ENCODE measurements around the gene RAB27A. TPM values are rescaled to one million over a fixed set of nuclear protein-coding genes. Genes with fewer than 3 reads are reported as not detected.
A peak's percentile ranks its signal among the peaks of the same experiment; 100 is the strongest.

The RAB27A gene
- total and polyA plus RNA-seq, 2 of the 13 experiments (the other 11 are each of a cell fraction or from before 2014, with no cell fraction given), result 3.4 to 8.1 TPM

GRCh38 chr15:55289746-55290527 is at the start of gene RAB27A (continued):
- TF ChIP-seq ZHX2 (IDR thresholded peaks at IDR 0.05; ENCODE audit: low read depth) (no peak), ZHX2 (CRISPR knock-in tag; IDR thresholded peaks at IDR 0.05; ENCODE audit: borderline replicate concordance) (peak; percentile 51; the same call in 1 of the 2 replicates), ARNT2 (CRISPR knock-in tag; IDR thresholded peaks at IDR 0.05; ENCODE audit: low read depth) (peak; percentile 47), TBX2 (CRISPR knock-in tag; IDR thresholded peaks at IDR 0.05; ENCODE audit: borderline replicate concordance) (peak; percentile 61; the same call in 1 of the 2 replicates), ZNF724P (CRISPR knock-in tag; IDR thresholded peaks at IDR 0.05; ENCODE audit: borderline replicate concordance) (no peak; the same call in 1 of the 2 replicates), MAF1 (CRISPR knock-in tag; IDR thresholded peaks at IDR 0.05; ENCODE audit: borderline replicate concordance) (0 out of 2 replicates have a peak, but pooled peaks have one; percentile 27), GABPA (IDR thresholded peaks at IDR 0.05; ENCODE audit: low read depth, low read length) (no peak; the same call in 1 of the 2 replicates), GABPA (CRISPR knock-in tag; IDR thresholded peaks at IDR 0.05; ENCODE audit: low read depth) (peak; percentile 26; the same call in 1 of the 2 replicates), ELF1 (CRISPR knock-in tag; IDR thresholded peaks at IDR 0.05) (0 out of 2 replicates have a peak, but pooled peaks have one; percentile 43), MED8 (CRISPR knock-in tag; IDR thresholded peaks at IDR 0.05; ENCODE audit: insufficient replicate concordance) (no peak), TFDP2 (CRISPR knock-in tag; IDR thresholded peaks at IDR 0.05) (peak; percentile 45), SP5 (CRISPR knock-in tag; IDR thresholded peaks at IDR 0.05; ENCODE audit: borderline replicate concordance, low read depth) (peak; percentile 14; the same call in 1 of the 2 replicates), BORCS8-MEF2B (CRISPR knock-in tag; IDR thresholded peaks at IDR 0.05) (no peak)
- TF ChIP-seq, protein P1, sequence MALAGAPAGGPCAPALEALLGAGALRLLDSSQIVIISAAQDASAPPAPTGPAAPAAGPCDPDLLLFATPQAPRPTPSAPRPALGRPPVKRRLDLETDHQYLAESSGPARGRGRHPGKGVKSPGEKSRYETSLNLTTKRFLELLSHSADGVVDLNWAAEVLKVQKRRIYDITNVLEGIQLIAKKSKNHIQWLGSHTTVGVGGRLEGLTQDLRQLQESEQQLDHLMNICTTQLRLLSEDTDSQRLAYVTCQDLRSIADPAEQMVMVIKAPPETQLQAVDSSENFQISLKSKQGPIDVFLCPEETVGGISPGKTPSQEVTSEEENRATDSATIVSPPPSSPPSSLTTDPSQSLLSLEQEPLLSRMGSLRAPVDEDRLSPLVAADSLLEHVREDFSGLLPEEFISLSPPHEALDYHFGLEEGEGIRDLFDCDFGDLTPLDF (CRISPR knock-in tag; IDR thresholded peaks at IDR 0.05), result 0 out of 2 replicates have a peak, but pooled peaks have one; percentile 38
- TF ChIP-seq, protein P2, sequence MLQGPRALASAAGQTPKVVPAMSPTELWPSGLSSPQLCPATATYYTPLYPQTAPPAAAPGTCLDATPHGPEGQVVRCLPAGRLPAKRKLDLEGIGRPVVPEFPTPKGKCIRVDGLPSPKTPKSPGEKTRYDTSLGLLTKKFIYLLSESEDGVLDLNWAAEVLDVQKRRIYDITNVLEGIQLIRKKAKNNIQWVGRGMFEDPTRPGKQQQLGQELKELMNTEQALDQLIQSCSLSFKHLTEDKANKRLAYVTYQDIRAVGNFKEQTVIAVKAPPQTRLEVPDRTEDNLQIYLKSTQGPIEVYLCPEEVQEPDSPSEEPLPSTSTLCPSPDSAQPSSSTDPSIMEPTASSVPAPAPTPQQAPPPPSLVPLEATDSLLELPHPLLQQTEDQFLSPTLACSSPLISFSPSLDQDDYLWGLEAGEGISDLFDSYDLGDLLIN (CRISPR knock-in tag; IDR thresholded peaks at IDR 0.05; ENCODE audit: borderline replicate concordance), result 0 out of 2 replicates have a peak, but pooled peaks have one; percentile 27
- TF ChIP-seq, protein P3, sequence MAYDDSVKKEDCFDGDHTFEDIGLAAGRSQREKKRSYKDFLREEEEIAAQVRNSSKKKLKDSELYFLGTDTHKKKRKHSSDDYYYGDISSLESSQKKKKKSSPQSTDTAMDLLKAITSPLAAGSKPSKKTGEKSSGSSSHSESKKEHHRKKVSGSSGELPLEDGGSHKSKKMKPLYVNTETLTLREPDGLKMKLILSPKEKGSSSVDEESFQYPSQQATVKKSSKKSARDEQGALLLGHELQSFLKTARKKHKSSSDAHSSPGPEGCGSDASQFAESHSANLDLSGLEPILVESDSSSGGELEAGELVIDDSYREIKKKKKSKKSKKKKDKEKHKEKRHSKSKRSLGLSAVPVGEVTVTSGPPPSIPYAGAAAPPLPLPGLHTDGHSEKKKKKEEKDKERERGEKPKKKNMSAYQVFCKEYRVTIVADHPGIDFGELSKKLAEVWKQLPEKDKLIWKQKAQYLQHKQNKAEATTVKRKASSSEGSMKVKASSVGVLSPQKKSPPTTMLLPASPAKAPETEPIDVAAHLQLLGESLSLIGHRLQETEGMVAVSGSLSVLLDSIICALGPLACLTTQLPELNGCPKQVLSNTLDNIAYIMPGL (CRISPR knock-in tag; IDR thresholded peaks at IDR 0.05; ENCODE audit: borderline replicate concordance in 1 of 2, low read depth in 1 of 2), result peak; percentile 26 to 67; a peak in 2 of 4 replicates
